ENCODE results near the gene ROBO2. TPM values are rescaled to one million over a fixed set of nuclear protein-coding genes. Genes with fewer than 3 reads are reported as not detected.

The ROBO2 gene
- total RNA-seq, 1 donor from 2014 or later: 8.9 TPM

- H3K4me1 ChIP-seq (ENCODE audit: control insufficient read depth in 3 of 3, insufficient read depth in 3 of 3, low read length in 3 of 3): no peaks in the 10 kb centered on the region
- H3K36me3 ChIP-seq (ENCODE audit: control insufficient read depth in 3 of 3, insufficient read depth in 3 of 3, low read length in 3 of 3): no peaks in the 10 kb centered on the region
- no peak overlapping the region for H3K9ac ChIP-seq (ENCODE audit: low read depth in 1 of 3, low read length in 3 of 3)
- no peak overlapping the region for H3K4me3 ChIP-seq (ENCODE audit: low read length in 3 of 3)
- H3K27me3 ChIP-seq (ENCODE audit: control insufficient read depth in 3 of 3, insufficient read depth in 3 of 3, low read length in 3 of 3): no peaks in the 10 kb centered on the region
- H3K9me3 ChIP-seq (ENCODE audit: control insufficient read depth in 3 of 3, low read length in 3 of 3): no peaks in the 10 kb centered on the region
- no peak overlapping the region for H3K27ac ChIP-seq (ENCODE audit: low read depth, low read length)
These were observed 484.6 kb downstream of the ROBO2 start for GRCh38 chr3:77524463-77524862.

- no peak overlapping the region for H3K27ac ChIP-seq (ENCODE audit: low read depth, low read length)
- no peaks in the 10 kb centered on the region for H3K4me1 ChIP-seq (ENCODE audit: control insufficient read depth in 3 of 3, insufficient read depth in 3 of 3, low read length in 3 of 3)
- no peaks in the 10 kb centered on the region for H3K36me3 ChIP-seq (ENCODE audit: control insufficient read depth in 3 of 3, insufficient read depth in 3 of 3, low read length in 3 of 3)
- H3K27me3 ChIP-seq (ENCODE audit: control insufficient read depth in 3 of 3, insufficient read depth in 3 of 3, low read length in 3 of 3): no peaks in the 10 kb centered on the region
- H3K4me3 ChIP-seq (ENCODE audit: low read length in 3 of 3): no peak overlapping the region
- H3K9me3 ChIP-seq (ENCODE audit: control insufficient read depth in 3 of 3, low read length in 3 of 3): no peaks in the 10 kb centered on the region
- no peak overlapping the region for H3K9ac ChIP-seq (ENCODE audit: low read depth in 1 of 3, low read length in 3 of 3)
These were observed 485.2 kb downstream of the ROBO2 start for GRCh38 chr3:77524946-77525682.

- H3K27me3 ChIP-seq (ENCODE audit: control insufficient read depth in 3 of 3, insufficient read depth in 3 of 3, low read length in 3 of 3): no peaks in the 10 kb centered on the region
- no peaks in the 10 kb centered on the region for H3K4me1 ChIP-seq (ENCODE audit: control insufficient read depth in 3 of 3, insufficient read depth in 3 of 3, low read length in 3 of 3)
- H3K9ac ChIP-seq (ENCODE audit: low read depth in 1 of 3, low read length in 3 of 3): no peak overlapping the region
- no peaks in the 10 kb centered on the region for H3K9me3 ChIP-seq (ENCODE audit: control insufficient read depth in 3 of 3, low read length in 3 of 3)
- no peaks in the 10 kb centered on the region for H3K36me3 ChIP-seq (ENCODE audit: control insufficient read depth in 3 of 3, insufficient read depth in 3 of 3, low read length in 3 of 3)
- H3K4me3 ChIP-seq (ENCODE audit: low read length in 3 of 3): no peak overlapping the region
- no peak overlapping the region for H3K27ac ChIP-seq (ENCODE audit: low read depth, low read length)
These were observed 486.7 kb downstream of the ROBO2 start for GRCh38 chr3:77526573-77527113.

- H3K4me1 ChIP-seq (ENCODE audit: control insufficient read depth in 3 of 3, insufficient read depth in 3 of 3, low read length in 3 of 3): no peaks in the 10 kb centered on the region
- H3K9ac ChIP-seq (ENCODE audit: low read depth in 1 of 3, low read length in 3 of 3): no peak overlapping the region
- H3K27me3 ChIP-seq (ENCODE audit: control insufficient read depth in 3 of 3, insufficient read depth in 3 of 3, low read length in 3 of 3): no peaks in the 10 kb centered on the region
- H3K27ac ChIP-seq (ENCODE audit: low read depth, low read length): no peak overlapping the region
- H3K36me3 ChIP-seq (ENCODE audit: control insufficient read depth in 3 of 3, insufficient read depth in 3 of 3, low read length in 3 of 3): no peaks in the 10 kb centered on the region
- H3K4me3 ChIP-seq (ENCODE audit: low read length in 3 of 3): no peak overlapping the region
- H3K9me3 ChIP-seq (ENCODE audit: control insufficient read depth in 3 of 3, low read length in 3 of 3): peaks cover 0 to 6% (median 0%) of the 10 kb centered on the region in 3 donors
These were observed 489.6 kb downstream of the ROBO2 start for GRCh38 chr3:77529522-77529921.

GRCh38 chr3:77530870-77531269 lies 491.0 kb downstream of the ROBO2 start:
- Histone ChIP-seq H3K4me3 (ENCODE audit: low read length in 3 of 3) (no peak overlapping the region), H3K9ac (ENCODE audit: low read depth in 1 of 3, low read length in 3 of 3) (no peak overlapping the region), H3K36me3 (ENCODE audit: control insufficient read depth in 3 of 3, insufficient read depth in 3 of 3, low read length in 3 of 3) (no peaks in the 10 kb centered on the region), H3K9me3 (ENCODE audit: control insufficient read depth in 3 of 3, low read length in 3 of 3) (peaks cover 0 to 6% (median 0%) of the 10 kb centered on the region in 3 donors), H3K27me3 (ENCODE audit: control insufficient read depth in 3 of 3, insufficient read depth in 3 of 3, low read length in 3 of 3) (no peaks in the 10 kb centered on the region), H3K27ac (ENCODE audit: low read depth, low read length) (no peak overlapping the region), H3K4me1 (ENCODE audit: control insufficient read depth in 3 of 3, insufficient read depth in 3 of 3, low read length in 3 of 3) (no peaks in the 10 kb centered on the region)

GRCh38 chr3:77535116-77535515 lies 495.2 kb downstream of the ROBO2 start:
- H3K9me3 ChIP-seq (ENCODE audit: control insufficient read depth in 3 of 3, low read length in 3 of 3): peaks cover 0 to 6% (median 0%) of the 10 kb centered on the region in 3 donors
- H3K36me3 ChIP-seq (ENCODE audit: control insufficient read depth in 3 of 3, insufficient read depth in 3 of 3, low read length in 3 of 3): no peaks in the 10 kb centered on the region
- no peak overlapping the region for H3K27ac ChIP-seq (ENCODE audit: low read depth, low read length)
- no peak overlapping the region for H3K4me3 ChIP-seq (ENCODE audit: low read length in 3 of 3)
- no peak overlapping the region for H3K9ac ChIP-seq (ENCODE audit: low read depth in 1 of 3, low read length in 3 of 3)
- H3K27me3 ChIP-seq (ENCODE audit: control insufficient read depth in 3 of 3, insufficient read depth in 3 of 3, low read length in 3 of 3): no peaks in the 10 kb centered on the region
- H3K4me1 ChIP-seq (ENCODE audit: control insufficient read depth in 3 of 3, insufficient read depth in 3 of 3, low read length in 3 of 3): no peaks in the 10 kb centered on the region

- Histone ChIP-seq H3K9ac (ENCODE audit: low read depth in 1 of 3, low read length in 3 of 3) (no peak overlapping the region), H3K36me3 (ENCODE audit: control insufficient read depth in 3 of 3, insufficient read depth in 3 of 3, low read length in 3 of 3) (no peaks in the 10 kb centered on the region), H3K4me1 (ENCODE audit: control insufficient read depth in 3 of 3, insufficient read depth in 3 of 3, low read length in 3 of 3) (no peaks in the 10 kb centered on the region), H3K4me3 (ENCODE audit: low read length in 3 of 3) (no peak overlapping the region), H3K27ac (ENCODE audit: low read depth, low read length) (no peak overlapping the region), H3K9me3 (ENCODE audit: control insufficient read depth in 3 of 3, low read length in 3 of 3) (peaks cover 0 to 6% (median 0%) of the 10 kb centered on the region in 3 donors), H3K27me3 (ENCODE audit: control insufficient read depth in 3 of 3, insufficient read depth in 3 of 3, low read length in 3 of 3) (no peaks in the 10 kb centered on the region)
These were observed 496.3 kb downstream of the ROBO2 start for GRCh38 chr3:77536038-77536775.

GRCh38 chr3:77539014-77539413 lies 499.1 kb downstream of the ROBO2 start:
- no peak overlapping the region for H3K9ac ChIP-seq (ENCODE audit: low read depth in 1 of 3, low read length in 3 of 3)
- H3K36me3 ChIP-seq (ENCODE audit: control insufficient read depth in 3 of 3, insufficient read depth in 3 of 3, low read length in 3 of 3): no peaks in the 10 kb centered on the region
- no peaks in the 10 kb centered on the region for H3K27me3 ChIP-seq (ENCODE audit: control insufficient read depth in 3 of 3, insufficient read depth in 3 of 3, low read length in 3 of 3)
- H3K4me1 ChIP-seq (ENCODE audit: control insufficient read depth in 3 of 3, insufficient read depth in 3 of 3, low read length in 3 of 3): no peaks in the 10 kb centered on the region
- no peak overlapping the region for H3K4me3 ChIP-seq (ENCODE audit: low read length in 3 of 3)
- H3K9me3 ChIP-seq (ENCODE audit: control insufficient read depth in 3 of 3, low read length in 3 of 3): no peaks in the 10 kb centered on the region
- no peak overlapping the region for H3K27ac ChIP-seq (ENCODE audit: low read depth, low read length)

GRCh38 chr3:77539677-77540076 lies 499.8 kb downstream of the ROBO2 start:
- Histone ChIP-seq H3K4me3 (ENCODE audit: low read length in 3 of 3) (no peak overlapping the region), H3K27ac (ENCODE audit: low read depth, low read length) (no peak overlapping the region), H3K27me3 (ENCODE audit: control insufficient read depth in 3 of 3, insufficient read depth in 3 of 3, low read length in 3 of 3) (no peaks in the 10 kb centered on the region), H3K9ac (ENCODE audit: low read depth in 1 of 3, low read length in 3 of 3) (no peak overlapping the region), H3K9me3 (ENCODE audit: control insufficient read depth in 3 of 3, low read length in 3 of 3) (no peaks in the 10 kb centered on the region), H3K36me3 (ENCODE audit: control insufficient read depth in 3 of 3, insufficient read depth in 3 of 3, low read length in 3 of 3) (no peaks in the 10 kb centered on the region), H3K4me1 (ENCODE audit: control insufficient read depth in 3 of 3, insufficient read depth in 3 of 3, low read length in 3 of 3) (no peaks in the 10 kb centered on the region)

Measured in skeletal muscle tissue (tissue), 4 donors.